Activated CD4-positive, alpha-beta T cell treated with anti-CD3 and anti-CD28 coated beads for 4 hours (primary cell): ENCODE data around the gene PPP2R3A.
"Not testable (repeated sequence)": the region's sequence is repeated elsewhere in the genome, so short reads cannot be mapped to it uniquely, and the experiment has no call there.

ENCODE experiments used
- DNase-seq, 2 donors: peaks; one replicate each; pipeline ENCODE4 v3.0.0-alpha.2; 2020

The PPP2R3A gene

GRCh38 chr3:136168236-136168635 is 202.7 kb downstream of the PPP2R3A start:
- DNase-seq, result not testable (repeated sequence)

DNA sequence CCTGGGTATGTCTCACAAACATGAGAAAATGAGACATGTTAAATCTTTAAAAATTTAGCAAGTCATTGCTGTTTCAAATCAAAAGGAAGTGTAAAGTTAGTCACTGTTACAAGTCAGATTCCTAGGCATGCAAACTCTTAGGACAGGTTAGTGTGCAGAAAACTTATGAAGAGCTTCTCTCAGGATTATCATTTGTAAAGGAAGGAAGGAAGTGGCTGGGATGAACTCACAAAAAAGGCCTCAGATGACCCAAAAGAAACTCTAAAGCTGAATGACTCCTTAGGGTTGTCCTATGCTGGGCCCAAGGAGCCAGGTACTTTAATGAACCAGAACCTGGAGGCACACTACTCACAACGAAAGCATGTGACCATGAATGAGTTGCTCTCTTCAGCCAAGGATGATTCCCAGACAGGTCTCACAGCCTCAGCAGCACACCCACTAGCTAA is 205.6 kb downstream of the PPP2R3A start:
- no peak for DNase-seq

GRCh38 chr3:136173939-136174490 is 208.5 kb downstream of the PPP2R3A start:
- DNase-seq, result no peak

GRCh38 chr3:136177876-136178275 is 212.3 kb downstream of the PPP2R3A start:
- no peak for DNase-seq

DNA sequence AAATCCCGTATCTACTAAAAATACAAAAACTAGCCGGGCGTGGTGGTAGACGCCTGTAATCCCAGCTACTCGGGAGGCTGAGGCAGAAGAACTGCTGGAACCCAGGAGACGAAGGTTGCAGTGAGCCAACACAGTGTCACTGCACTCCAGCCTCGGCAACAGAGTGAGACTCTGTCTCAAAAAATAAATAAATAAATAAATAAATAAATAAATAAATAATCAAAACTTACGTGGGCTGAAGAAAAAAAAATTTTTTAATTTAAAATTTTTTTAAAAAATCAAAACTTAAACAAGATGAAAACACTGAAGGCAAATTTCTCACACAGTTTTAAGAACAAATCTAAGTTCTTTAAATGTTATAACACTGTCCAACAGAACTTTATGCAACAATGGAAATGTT is 216.2 kb downstream of the PPP2R3A start:
- no peak for DNase-seq

GRCh38 chr3:136184703-136185102 is 219.2 kb downstream of the PPP2R3A start:
- no peak for DNase-seq

DNA sequence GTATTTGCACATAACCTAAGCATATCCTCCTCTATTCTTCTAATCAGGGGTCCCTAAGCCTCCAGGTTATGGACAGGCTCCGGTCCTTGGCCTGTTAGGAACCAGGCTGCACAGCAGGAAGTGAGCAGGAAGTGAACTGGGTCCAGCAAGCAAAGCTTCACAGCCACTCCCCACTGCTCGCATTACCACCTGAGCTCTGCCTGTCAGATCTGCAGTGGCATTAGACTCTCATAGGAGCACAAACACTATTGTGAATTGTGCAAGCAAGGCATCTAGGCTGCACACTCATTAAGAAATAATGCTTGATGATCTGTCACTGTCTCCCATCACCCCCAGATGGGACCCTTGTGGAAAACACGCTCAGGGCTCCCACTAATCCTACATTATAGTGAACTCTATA is 220.8 kb downstream of the PPP2R3A start:
- DNase-seq, result no peak

GRCh38 chr3:136186846-136187245 is 221.3 kb downstream of the PPP2R3A start:
- DNase-seq, result no peak

DNA sequence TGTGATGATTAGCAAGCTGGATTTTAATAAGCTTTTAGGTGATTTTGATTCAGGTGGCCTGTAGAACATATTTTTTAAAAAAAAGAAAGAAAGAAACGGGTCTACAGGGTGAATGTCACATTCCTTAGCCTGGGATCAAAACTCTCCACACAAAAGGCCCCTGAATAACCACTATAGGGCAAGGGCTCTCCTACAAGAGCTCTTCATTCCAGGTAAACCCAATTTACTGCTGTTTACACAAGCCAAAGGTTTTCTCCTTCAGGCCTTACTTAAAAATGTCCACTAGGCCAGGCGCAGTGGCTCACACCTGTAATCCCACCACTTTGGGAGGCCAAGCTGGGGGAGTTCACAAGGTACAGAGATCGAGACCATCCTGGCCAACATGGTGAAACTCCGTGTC is 222.3 kb downstream of the PPP2R3A start:
- no peak for DNase-seq

- no peak for DNase-seq
Observed at GRCh38 chr3:136189043-136189442, 223.5 kb downstream of the PPP2R3A start.

DNA sequence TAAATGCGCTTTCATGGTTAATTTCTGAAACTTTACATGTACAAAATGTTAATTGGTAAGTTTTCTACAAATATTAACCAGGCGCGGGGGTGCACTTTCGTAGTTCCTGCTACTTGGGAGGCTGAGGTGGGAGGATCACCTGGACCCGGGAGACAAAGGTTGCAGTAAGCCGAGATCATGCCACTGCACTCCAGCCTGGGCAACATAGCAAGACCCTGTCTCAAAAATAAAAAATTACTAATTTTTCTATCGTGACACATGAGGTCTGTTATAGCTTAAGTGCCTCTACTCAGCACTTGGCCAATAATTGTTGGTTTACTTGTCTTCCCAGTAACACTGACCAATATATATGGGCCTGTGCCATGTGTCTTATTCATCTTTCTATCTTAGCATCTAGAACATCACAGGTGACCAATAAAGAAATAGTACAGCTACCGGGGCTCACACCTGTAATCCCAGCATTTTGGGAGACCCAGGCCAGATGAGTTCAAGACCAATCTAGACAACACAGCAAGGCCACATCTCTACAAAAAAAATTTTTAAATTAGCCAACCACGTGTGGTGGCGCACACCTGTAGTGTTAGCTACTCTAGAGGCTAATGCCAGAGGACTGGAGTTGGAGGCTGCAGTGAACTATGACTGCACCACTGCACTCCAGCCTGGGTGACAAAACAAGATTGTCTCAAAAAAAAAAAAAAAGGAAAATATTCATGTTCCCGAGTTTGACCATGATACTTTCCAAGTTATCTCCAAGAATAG is 224.5 kb downstream of the PPP2R3A start:
- no peak for DNase-seq

DNA sequence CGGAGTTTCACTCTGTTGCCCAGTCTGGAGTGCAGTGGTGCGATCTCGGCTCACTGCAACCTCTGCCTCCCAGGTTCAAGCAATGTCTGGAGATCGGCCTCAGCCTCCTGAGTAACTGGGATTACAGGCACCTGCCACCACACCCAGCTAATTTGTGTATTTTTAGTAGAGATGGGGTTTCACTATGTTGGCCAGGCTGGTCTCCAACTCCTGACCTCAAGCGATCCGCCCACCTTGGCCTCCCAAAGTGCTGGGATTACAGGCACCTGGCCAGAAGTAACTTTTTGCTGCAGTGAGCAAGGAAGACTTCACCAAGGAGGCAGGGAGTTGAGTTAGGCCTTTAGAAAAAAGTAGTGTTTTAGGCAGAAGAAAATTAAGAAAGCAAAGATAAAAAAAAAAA is 226.7 kb downstream of the PPP2R3A start:
- not testable (repeated sequence) for DNase-seq

DNA sequence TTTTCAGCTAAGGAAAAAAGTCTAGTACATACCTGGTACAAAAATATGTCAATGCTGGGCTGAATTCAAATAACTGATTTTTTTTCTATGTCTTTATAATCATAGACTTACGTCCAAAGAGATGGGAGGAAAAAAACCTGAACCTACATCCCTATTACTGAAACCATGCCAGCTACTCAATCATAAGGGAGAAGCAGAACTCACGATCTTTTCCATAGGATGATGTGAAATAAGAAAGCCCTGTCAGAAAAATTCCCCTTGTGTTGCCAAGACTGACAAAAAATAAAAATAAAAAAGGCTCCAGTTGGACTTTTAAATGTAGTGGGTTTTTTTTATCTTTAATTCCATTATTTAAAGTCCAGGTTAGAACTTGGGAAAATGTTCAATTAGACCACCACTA is 227.3 kb downstream of the PPP2R3A start:
- no peak for DNase-seq

GRCh38 chr3:136193278-136194054 is 227.9 kb downstream of the PPP2R3A start:
- DNase-seq, result no peak

DNA sequence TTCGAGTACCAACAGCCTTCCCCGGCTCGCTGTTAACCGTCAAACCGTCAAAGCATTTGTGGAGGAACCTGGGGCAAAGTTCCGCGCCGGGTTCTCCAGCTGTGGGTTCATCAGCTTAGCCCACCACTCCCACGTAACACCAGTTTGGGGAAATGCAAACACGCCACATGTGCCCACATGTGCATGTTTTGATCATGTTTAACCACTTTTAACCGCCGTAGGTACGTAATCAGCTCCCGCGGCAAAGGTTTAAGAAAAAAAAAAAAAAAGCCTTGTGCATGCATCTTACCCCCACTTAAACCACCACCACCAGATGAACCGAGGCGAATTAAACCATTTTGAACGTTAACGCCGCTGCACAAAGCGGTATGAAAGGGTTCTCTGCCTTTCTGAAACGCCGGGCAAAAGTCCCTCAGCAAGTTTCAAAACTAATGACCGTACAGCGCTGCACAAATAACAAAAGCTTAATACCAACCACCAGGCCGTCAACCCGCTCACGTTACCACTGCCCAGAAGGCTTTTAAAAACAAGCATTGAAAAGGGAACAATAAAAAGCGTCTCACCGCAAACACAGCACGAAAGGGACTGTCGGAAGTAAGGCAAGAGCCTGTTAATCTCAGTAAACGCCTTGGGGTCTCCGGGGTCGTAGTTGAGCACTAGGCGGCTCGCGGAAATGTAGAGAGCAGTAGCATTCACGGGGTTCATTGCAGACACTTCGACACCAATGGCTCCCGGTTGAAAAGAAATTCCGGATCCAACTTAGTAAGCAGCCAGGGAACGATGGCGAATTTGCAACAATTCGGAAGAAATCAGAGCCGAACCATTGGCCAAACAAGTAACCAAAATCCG is 229.1 kb downstream of the PPP2R3A start:
- DNase-seq, result peak; percentile 56 to 70

DNA sequence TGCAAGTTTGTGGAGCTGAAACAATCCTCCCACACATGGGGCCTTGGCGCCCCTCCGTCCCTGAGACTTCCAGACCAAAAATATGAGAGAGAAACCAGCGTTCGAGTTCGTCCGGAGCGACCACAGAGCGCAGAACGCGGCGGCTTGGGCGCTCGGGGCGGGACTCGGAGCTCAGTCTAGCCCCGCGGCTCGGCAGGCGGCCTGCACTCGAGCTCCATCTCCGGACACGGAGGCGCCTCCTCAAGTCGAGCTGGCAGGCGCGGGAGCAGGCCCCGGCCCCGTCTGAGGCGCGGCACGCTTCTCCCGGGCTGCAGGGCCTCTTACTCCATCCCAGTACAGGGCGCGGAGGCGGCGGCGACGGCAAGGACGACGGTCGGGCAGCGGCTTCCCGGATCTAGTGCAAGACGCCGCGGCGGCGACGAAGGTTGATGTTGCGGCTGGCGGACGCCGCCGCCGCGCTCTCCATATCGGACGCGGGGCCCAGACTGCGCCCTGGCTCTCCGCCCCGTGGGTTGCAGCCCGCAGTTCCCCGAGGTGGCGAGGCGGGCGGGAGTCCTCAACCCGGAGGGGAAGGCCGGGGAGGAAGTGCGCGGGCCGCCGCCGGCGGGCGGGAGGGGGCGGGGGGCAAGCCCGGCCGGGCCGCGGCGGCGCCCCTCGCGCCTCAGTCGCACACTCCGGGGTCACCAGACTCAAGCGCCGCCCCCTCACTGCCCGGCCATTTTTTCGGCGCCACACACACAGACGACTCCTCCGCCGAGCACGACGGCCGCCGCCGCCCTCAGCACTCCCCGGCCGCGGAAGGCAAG is 229.9 kb downstream of the PPP2R3A start:
- no peak for DNase-seq

DNA sequence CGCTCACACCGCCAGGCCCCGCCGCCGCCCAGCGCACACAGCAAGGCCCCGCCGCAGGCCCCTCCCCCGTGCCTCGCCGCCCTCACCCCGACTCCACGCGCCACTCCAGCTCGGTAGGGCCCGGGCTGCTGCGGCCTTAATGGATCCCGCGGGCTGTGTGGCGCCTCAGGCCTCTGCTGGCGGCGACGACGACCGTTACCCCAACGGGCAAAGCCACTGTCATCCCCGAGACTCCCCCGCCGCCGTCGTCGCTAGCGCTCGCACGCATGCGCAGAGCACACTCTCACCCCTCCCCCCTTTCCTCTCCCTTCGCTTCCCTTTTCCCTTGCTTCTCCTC is 230.5 kb downstream of the PPP2R3A start, which contains the start of gene MSL2:
Gene MSL2, minus strand, starts transcription at position 272 of the 337 bp plus-strand sequence. CDS start 1,222 bp downstream, outside the sequence.
- DNase-seq, result no peak

DNA sequence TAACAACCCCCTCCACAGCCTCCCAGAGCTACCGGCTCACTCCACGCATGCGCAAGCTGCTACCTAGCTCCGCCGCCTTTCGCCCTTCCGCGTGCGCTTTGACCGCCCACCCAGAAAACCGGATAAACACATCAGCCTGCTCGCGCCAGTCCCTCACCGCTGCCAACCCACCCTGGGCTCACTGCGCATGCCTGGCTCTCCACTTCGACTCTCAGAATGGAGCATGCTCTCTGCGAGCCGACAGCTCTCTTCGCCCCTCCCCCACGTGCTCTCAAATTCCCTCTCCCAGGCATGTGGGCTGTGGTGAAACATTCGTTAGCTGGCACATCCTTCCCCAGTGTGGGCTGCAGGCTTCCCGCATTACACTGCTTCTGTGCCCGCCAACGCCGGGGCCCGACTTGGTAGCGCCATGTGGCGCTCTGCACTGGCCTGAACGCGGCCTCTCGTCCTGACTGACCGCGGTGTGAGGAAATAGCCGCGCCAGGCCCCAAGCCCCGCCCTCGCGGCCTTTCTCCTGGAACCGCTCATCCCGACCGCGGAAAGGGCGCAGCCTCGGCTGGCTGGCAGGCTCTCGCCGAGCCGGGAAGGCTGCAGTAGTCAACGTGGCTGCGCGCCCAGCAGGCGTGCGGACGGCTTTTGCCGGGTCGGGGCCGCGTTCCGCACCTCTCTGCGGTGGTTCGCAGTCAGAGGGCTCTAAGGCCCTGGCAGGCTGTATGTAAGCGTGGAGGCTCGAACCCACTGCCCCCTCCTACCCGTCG is 231.1 kb downstream of the PPP2R3A start:
- DNase-seq, result peak; percentile 100

DNA sequence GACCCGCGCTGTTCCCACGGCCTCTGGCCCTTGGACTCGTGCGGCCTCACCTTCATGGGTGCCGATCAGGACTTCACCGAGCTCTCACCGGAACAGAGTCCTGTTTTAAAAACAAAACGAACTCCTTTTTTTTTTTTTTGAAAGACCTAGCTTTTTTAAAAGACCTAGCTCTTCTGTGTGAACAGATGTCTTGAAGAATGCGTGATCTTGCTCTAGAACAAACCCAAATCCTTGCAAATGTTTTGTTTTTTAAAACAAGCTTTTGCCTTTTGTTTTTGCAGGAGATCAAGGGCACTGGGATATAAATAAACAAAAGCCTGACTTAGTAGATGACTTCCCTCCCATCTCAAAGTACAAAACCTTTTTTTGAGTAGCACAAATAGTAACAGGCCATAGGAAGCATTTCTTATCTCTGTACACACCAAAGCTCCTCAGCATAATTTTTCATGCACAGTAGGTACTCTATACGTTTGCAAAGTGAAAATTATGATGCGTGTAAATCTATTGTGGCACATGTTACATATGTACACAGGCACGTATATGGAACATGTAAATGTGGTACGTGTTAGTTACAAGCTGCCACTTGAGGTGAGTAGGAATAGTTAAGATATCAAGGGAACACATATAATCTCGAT is 231.7 kb downstream of the PPP2R3A start:
- no peak for DNase-seq
